Measurements from ENCODE around the gene SGCA.

DNA sequence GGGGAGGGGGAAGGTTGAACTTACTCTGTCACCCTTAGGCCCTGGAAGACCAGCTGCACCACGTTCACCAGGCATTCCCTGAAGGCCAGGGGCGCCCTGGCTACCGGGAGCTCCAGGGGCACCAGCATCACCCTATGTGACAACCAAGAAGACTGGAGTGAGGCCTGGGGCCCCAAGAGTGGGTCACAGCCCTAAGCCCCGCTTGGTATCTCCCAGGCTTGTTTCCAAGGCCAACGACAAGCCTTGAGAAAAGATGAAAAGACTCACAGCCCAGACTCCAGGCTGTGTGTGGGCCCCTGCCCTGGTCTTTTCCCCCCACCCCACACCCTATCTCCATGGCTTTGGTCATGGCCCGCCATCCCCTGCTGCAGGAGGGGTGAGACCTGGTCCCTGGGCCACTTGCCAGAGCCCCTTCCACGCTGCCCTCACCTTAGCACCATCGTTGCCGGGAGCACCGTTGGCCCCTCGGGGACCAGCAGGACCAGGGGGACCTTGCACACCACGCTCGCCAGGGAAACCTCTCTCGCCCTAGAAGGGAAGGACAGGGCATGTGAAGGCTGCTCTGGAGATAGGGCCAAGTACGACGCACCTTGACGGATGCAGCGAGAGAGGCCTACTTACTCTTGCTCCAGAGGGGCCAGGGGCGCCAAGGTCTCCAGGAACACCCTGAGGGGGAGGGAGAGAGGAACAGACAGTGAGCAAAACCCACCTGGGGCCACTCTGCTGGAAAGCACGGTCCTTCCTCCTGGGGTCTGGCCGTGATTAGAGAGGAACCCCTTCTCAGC lies 25.7 kb downstream of the SGCA start:
- TF ChIP-seq, protein P1, sequence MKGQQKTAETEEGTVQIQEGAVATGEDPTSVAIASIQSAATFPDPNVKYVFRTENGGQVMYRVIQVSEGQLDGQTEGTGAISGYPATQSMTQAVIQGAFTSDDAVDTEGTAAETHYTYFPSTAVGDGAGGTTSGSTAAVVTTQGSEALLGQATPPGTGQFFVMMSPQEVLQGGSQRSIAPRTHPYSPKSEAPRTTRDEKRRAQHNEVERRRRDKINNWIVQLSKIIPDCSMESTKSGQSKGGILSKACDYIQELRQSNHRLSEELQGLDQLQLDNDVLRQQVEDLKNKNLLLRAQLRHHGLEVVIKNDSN (IDR thresholded peaks at IDR 0.05): no peak
- TF ChIP-seq, protein P2, sequence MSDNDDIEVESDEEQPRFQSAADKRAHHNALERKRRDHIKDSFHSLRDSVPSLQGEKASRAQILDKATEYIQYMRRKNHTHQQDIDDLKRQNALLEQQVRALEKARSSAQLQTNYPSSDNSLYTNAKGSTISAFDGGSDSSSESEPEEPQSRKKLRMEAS (IDR thresholded peaks at IDR 0.05): no peak
- TF ChIP-seq, protein P3, sequence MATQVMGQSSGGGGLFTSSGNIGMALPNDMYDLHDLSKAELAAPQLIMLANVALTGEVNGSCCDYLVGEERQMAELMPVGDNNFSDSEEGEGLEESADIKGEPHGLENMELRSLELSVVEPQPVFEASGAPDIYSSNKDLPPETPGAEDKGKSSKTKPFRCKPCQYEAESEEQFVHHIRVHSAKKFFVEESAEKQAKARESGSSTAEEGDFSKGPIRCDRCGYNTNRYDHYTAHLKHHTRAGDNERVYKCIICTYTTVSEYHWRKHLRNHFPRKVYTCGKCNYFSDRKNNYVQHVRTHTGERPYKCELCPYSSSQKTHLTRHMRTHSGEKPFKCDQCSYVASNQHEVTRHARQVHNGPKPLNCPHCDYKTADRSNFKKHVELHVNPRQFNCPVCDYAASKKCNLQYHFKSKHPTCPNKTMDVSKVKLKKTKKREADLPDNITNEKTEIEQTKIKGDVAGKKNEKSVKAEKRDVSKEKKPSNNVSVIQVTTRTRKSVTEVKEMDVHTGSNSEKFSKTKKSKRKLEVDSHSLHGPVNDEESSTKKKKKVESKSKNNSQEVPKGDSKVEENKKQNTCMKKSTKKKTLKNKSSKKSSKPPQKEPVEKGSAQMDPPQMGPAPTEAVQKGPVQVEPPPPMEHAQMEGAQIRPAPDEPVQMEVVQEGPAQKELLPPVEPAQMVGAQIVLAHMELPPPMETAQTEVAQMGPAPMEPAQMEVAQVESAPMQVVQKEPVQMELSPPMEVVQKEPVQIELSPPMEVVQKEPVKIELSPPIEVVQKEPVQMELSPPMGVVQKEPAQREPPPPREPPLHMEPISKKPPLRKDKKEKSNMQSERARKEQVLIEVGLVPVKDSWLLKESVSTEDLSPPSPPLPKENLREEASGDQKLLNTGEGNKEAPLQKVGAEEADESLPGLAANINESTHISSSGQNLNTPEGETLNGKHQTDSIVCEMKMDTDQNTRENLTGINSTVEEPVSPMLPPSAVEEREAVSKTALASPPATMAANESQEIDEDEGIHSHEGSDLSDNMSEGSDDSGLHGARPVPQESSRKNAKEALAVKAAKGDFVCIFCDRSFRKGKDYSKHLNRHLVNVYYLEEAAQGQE (IDR thresholded peaks at IDR 0.05; ENCODE audit: low read depth): no peak
- TF ChIP-seq TEAD4 (IDR thresholded peaks at IDR 0.05) (no peak), CEBPB (IDR thresholded peaks at IDR 0.05) (no peak), RAD21 (IDR thresholded peaks at IDR 0.05; ENCODE audit: low read depth) (no peak), TAF1 (IDR thresholded peaks at IDR 0.05; ENCODE audit: low read depth) (no peak), EP300 (IDR thresholded peaks at IDR 0.05; ENCODE audit: borderline replicate concordance) (no peak), CREB1 (IDR thresholded peaks at IDR 0.05; ENCODE audit: low read depth) (no peak), ZBTB7A (IDR thresholded peaks at IDR 0.05; ENCODE audit: low read depth) (no peak), TCF12 (IDR thresholded peaks at IDR 0.05; ENCODE audit: low read depth) (no peak), FOXM1 (IDR thresholded peaks at IDR 0.05; ENCODE audit: borderline replicate concordance, low read depth) (no peak)
